WTC11 (cell line): ENCODE data around the gene MALT1. TPM values are rescaled to one million over a fixed set of nuclear protein-coding genes. Genes with fewer than 3 reads are reported as not detected.

Experiments used
- ATAC-seq: fragments of 200-7000 bp; cut with Tn5 transposase; 2 replicates; pipeline ENCODE4 v1.10.0; 2021; ENCODE audit warnings: mild to moderate bottlenecking, moderate library complexity
- CTCF ChIA-PET: fragments of 300-600 bp; sonication (Branson Sonifier 250); formaldehyde crosslinking; loops from one replicate; lab custom pipeline; 2021; ENCODE audit warnings: antibody characterized with exemption; lab: Charles Lee
- POLR2A ChIA-PET: fragments of 350-600 bp; sonication (Branson Sonifier 250); formaldehyde crosslinking; loops from one replicate; lab custom pipeline; 2021; ENCODE audit warnings: antibody characterized with exemption; lab: Charles Lee
- DNase-seq: peaks from one replicate; pipeline ENCODE4 v3.0.0; 2021; ENCODE audit warnings: low spot score
- H3K27ac Mint-ChIP-seq: 2 replicates; pipeline ENCODE4 v1.8.0; 2021; ENCODE audit warnings: mixed read lengths
- H3K27me3 Mint-ChIP-seq: 2 replicates; pipeline ENCODE4 v1.8.0; 2021; ENCODE audit warnings: low read depth, mild to moderate bottlenecking, moderate library complexity, mixed read lengths
- H3K36me3 Mint-ChIP-seq: 2 replicates; pipeline ENCODE4 v1.8.0; 2021; ENCODE audit warnings: mixed read lengths
- H3K4me1 Mint-ChIP-seq: 2 replicates; pipeline ENCODE4 v1.8.0; 2022; ENCODE audit warnings: mixed read lengths
- H3K4me3 Mint-ChIP-seq: 2 replicates; pipeline ENCODE4 v1.8.0; 2021; ENCODE audit warnings: mild to moderate bottlenecking, moderate library complexity, mixed read lengths
- H3K9me3 Mint-ChIP-seq: 2 replicates; pipeline ENCODE4 v1.8.0; 2021; ENCODE audit warnings: mixed read lengths
- ARID4B ChIP-seq: sonication (generic); formaldehyde crosslinking; IDR thresholded peaks from 2 replicates; pipeline ENCODE4 v1.8.0; 2023; ENCODE audit warnings: missing genetic modification reagents, mild to moderate bottlenecking, borderline replicate concordance
- ATF6 ChIP-seq: sonication (generic); formaldehyde crosslinking; IDR thresholded peaks from 2 replicates; pipeline ENCODE4 v1.8.1; 2023; ENCODE audit warnings: mild to moderate bottlenecking, missing genetic modification reagents
- CBFB ChIP-seq: sonication (generic); formaldehyde crosslinking; IDR thresholded peaks from 2 replicates; pipeline ENCODE4 v1.8.1; 2022; ENCODE audit warnings: mild to moderate bottlenecking, low read depth, missing genetic modification reagents
- E2F4 ChIP-seq: sonication (generic); formaldehyde crosslinking; IDR thresholded peaks from 2 replicates; pipeline ENCODE4 v1.8.1; 2022; ENCODE audit warnings: low read depth, mild to moderate bottlenecking, moderate library complexity, missing genetic modification reagents, borderline replicate concordance
- E2F5 ChIP-seq: sonication (generic); formaldehyde crosslinking; IDR thresholded peaks from 2 replicates; pipeline ENCODE4 v1.8.1; 2022; ENCODE audit warnings: mild to moderate bottlenecking, moderate library complexity, missing genetic modification reagents
- EMX1 ChIP-seq: fragments of 250-450 bp; sonication (Bioruptor Pico); IDR thresholded peaks from 2 replicates; pipeline ENCODE4 v1.8.0; 2021; ENCODE audit warnings: mild to moderate bottlenecking
- ERG ChIP-seq: fragments of 250-450 bp; sonication (Bioruptor Pico); IDR thresholded peaks from 2 replicates; pipeline ENCODE4 v1.8.0; 2021; ENCODE audit warnings: mild to moderate bottlenecking
- ETV6 ChIP-seq: sonication (generic); formaldehyde crosslinking; IDR thresholded peaks from 2 replicates; pipeline ENCODE4 v1.8.1; 2022; ENCODE audit warnings: mild to moderate bottlenecking, missing genetic modification reagents
- FOXK1 ChIP-seq: sonication (generic); formaldehyde crosslinking; IDR thresholded peaks from 2 replicates; pipeline ENCODE4 v1.8.0; 2022; ENCODE audit warnings: mild to moderate bottlenecking, moderate library complexity, missing genetic modification reagents
- KAT7 ChIP-seq: sonication (generic); formaldehyde crosslinking; IDR thresholded peaks from 2 replicates; pipeline ENCODE4 v1.8.1; 2023; ENCODE audit warnings: missing genetic modification reagents, mild to moderate bottlenecking, borderline replicate concordance
- NR3C1 ChIP-seq: sonication (generic); formaldehyde crosslinking; conservative IDR thresholded peaks from 2 replicates; pipeline ENCODE4 v1.8.1; 2023; ENCODE audit warnings: low read depth, mild to moderate bottlenecking, missing genetic modification reagents
- RELA ChIP-seq: sonication (generic); formaldehyde crosslinking; IDR thresholded peaks from 2 replicates; pipeline ENCODE4 v1.8.1; 2022; ENCODE audit warnings: missing genetic modification reagents, mild to moderate bottlenecking, borderline replicate concordance
- SMAD4 ChIP-seq: sonication (generic); formaldehyde crosslinking; IDR thresholded peaks from 2 replicates; pipeline ENCODE4 v1.8.0; 2022; ENCODE audit warnings: mild to moderate bottlenecking, missing genetic modification reagents
- TCF7 ChIP-seq: sonication (generic); formaldehyde crosslinking; IDR thresholded peaks from 2 replicates; pipeline ENCODE4 v1.8.0; 2022; ENCODE audit warnings: mild to moderate bottlenecking, low read depth, missing genetic modification reagents, moderate library complexity
- TP53 ChIP-seq: sonication (generic); formaldehyde crosslinking; IDR thresholded peaks from 2 replicates; pipeline ENCODE4 v1.8.1; 2023; ENCODE audit warnings: mild to moderate bottlenecking, missing genetic modification reagents
- USF1 ChIP-seq: sonication (generic); formaldehyde crosslinking; IDR thresholded peaks from 2 replicates; pipeline ENCODE4 v1.8.0; 2022; ENCODE audit warnings: mild to moderate bottlenecking, missing genetic modification reagents
- ZNF263 ChIP-seq: sonication (generic); formaldehyde crosslinking; IDR thresholded peaks from 2 replicates; pipeline ENCODE4 v1.8.1; 2022; ENCODE audit warnings: low read depth, mild to moderate bottlenecking, moderate library complexity, missing genetic modification reagents
- ZNF281 ChIP-seq: sonication (generic); formaldehyde crosslinking; IDR thresholded peaks from 2 replicates; pipeline ENCODE4 v1.8.0; 2023; ENCODE audit warnings: mild to moderate bottlenecking, missing genetic modification reagents
- ZNF671 ChIP-seq: fragments of 250-450 bp; sonication (Bioruptor Pico); IDR thresholded peaks from 2 replicates; pipeline ENCODE4 v1.8.0; 2021; ENCODE audit warnings: mild to moderate bottlenecking
- total RNA-seq: library from RNA; stranded (reverse); gene quantifications from 3 replicates; pipeline ENCODE4 v1.2.3, GENCODE V29; 2021

MALT1 gene
- total RNA-seq, 1 experiment from 2014 or later, result 13.2 TPM

GRCh38 chr18:58691256-58691655, 20.0 kb downstream of the MALT1 start:
- Mint-ChIP-seq H3K36me3 (peaks cover 23% of the 10 kb centered on the region), H3K4me1 (peaks cover 9% of the 10 kb centered on the region), H3K9me3 (peaks cover 11% of the 10 kb centered on the region), H3K27me3 (no peaks in the 10 kb centered on the region), H3K4me3 (no peak overlapping the region), H3K27ac (no peak overlapping the region)
- no peak for TF ChIP-seq KAT7
- ATAC-seq (no peak), DNase-seq (no peak)
- POLR2A ChIA-PET, result no interaction called here
- CTCF ChIA-PET, result interaction anchor here (0.7 to 1.6 kb wide), 3 partner anchors 11 to 73 kb away, joined by 3 to 4 read pairs (median 3); no protein-coding TSS in a partner anchor

- H3K9me3 Mint-ChIP-seq, result peaks cover 11% of the 10 kb centered on the region
- ChIA-PET POLR2A (interaction anchor here (0.6 kb wide), 1 partner anchor 421 kb away, joined by 6 read pairs; no protein-coding TSS in a partner anchor), CTCF (interaction anchor here (1.5 to 1.6 kb wide), 2 partner anchors 32 to 72 kb away, joined by 3 to 4 read pairs; no protein-coding TSS in a partner anchor)
- H3K36me3 Mint-ChIP-seq, result peaks cover 26% of the 10 kb centered on the region
- DNase-seq (no peak), ATAC-seq (no peak)
- H3K4me3 Mint-ChIP-seq, result no peak overlapping the region
- H3K27me3 Mint-ChIP-seq, result no peaks in the 10 kb centered on the region
- no peak overlapping the region for H3K27ac Mint-ChIP-seq
- H3K4me1 Mint-ChIP-seq, result peaks cover 9% of the 10 kb centered on the region
- TF ChIP-seq ARID4B (no peak), ATF6 (no peak), USF1 (CRISPR knock-in tag) (no peak), ERG (CRISPR knock-in tag) (no peak), EMX1 (CRISPR knock-in tag) (no peak), ZNF671 (CRISPR knock-in tag) (no peak), TP53 (CRISPR knock-in tag) (no peak), SMAD4 (CRISPR knock-in tag) (no peak), E2F5 (CRISPR knock-in tag) (no peak), CBFB (no peak), ETV6 (CRISPR knock-in tag) (no peak), FOXK1 (CRISPR knock-in tag) (no peak), ZNF281 (CRISPR knock-in tag) (no peak), TCF7 (CRISPR knock-in tag) (no peak), ZNF263 (CRISPR knock-in tag) (no peak), NR3C1 (CRISPR knock-in tag) (no peak), E2F4 (no peak), RELA (no peak)
Observed at GRCh38 chr18:58692422-58693185, 21.3 kb downstream of the MALT1 start.
